Superior temporal gyrus (tissue), 1 donor: ENCODE measurements around the gene FLNC.

Experiments used
- DNase-seq: peaks from one replicate; pipeline ENCODE4 v3.0.0-alpha.2; 2016; ENCODE audit errors: extremely low spot score

Gene FLNC

GRCh38 chr7:128863433-128863989 lies 33.3 kb downstream of the FLNC start:
- DNase-seq, result peak; percentile 17

- DNase-seq, result no peak
Measured at GRCh38 chr7:128865303-128865702, 35.1 kb downstream of the FLNC start.

- no peak for DNase-seq
Measured at GRCh38 chr7:128865996-128866877, 36.0 kb downstream of the FLNC start.

- no peak for DNase-seq
Measured at GRCh38 chr7:128867241-128867640, 37.0 kb downstream of the FLNC start.

- DNase-seq, result no peak
Measured at GRCh38 chr7:128867842-128868623, 37.8 kb downstream of the FLNC start.

GRCh38 chr7:128868624-128869137 lies 38.5 kb downstream of the FLNC start:
- DNase-seq, result no peak

GRCh38 chr7:128869138-128869943 lies 39.1 kb downstream of the FLNC start:
- DNase-seq, result peak; percentile 32

GRCh38 chr7:128869944-128870285 lies 39.7 kb downstream of the FLNC start:
- no peak for DNase-seq

GRCh38 chr7:128871050-128871449 lies 40.8 kb downstream of the FLNC start:
- no peak for DNase-seq

GRCh38 chr7:128872394-128872824 lies 42.2 kb downstream of the FLNC start:
- DNase-seq, result no peak

GRCh38 chr7:128873234-128873633 lies 43.0 kb downstream of the FLNC start:
- DNase-seq, result no peak

- no peak for DNase-seq
Measured at GRCh38 chr7:128874140-128875031, 44.2 kb downstream of the FLNC start.

GRCh38 chr7:128875523-128875948 lies 45.3 kb downstream of the FLNC start:
- DNase-seq, result no peak

- no peak for DNase-seq
Measured at GRCh38 chr7:128876127-128876526, 45.9 kb downstream of the FLNC start.

- DNase-seq, result no peak
Measured at GRCh38 chr7:128876586-128876977, 46.4 kb downstream of the FLNC start.

- no peak for DNase-seq
Measured at GRCh38 chr7:128876978-128877755, 47.0 kb downstream of the FLNC start.

- DNase-seq, result no peak
Measured at GRCh38 chr7:128877756-128878120, 47.5 kb downstream of the FLNC start.

- no peak for DNase-seq
Measured at GRCh38 chr7:128878226-128879105, 48.3 kb downstream of the FLNC start.

GRCh38 chr7:128879461-128879938 lies 49.3 kb downstream of the FLNC start:
- no peak for DNase-seq
